PFSK-1 (cell line): ENCODE results near the gene KLHL42.

Experiments
- FOXP2 ChIP-seq: optimal IDR thresholded peaks from 2 replicates; pipeline ENCODE3; 2011; ENCODE audit warnings: borderline replicate concordance, control low read depth, inconsistent platforms; ENCODE audit not compliant: insufficient read depth; ENCODE audit errors: extremely low read length, extremely low read depth
- POLR2AphosphoS5 ChIP-seq: IDR thresholded peaks from 2 replicates; pipeline ENCODE4 v1.6.1; 2012; ENCODE audit warnings: low read depth, mild to moderate bottlenecking, control low read depth, low read length, moderate library complexity
- SIN3A ChIP-seq: IDR thresholded peaks from 2 replicates; pipeline ENCODE4 v1.6.1; 2012; ENCODE audit warnings: mild to moderate bottlenecking, low read length, moderate library complexity, borderline replicate concordance; ENCODE audit not compliant: insufficient read depth
- TAF1 ChIP-seq: IDR thresholded peaks from 2 replicates; pipeline ENCODE4 v1.6.1; 2012; ENCODE audit warnings: low read length, control low read depth, borderline replicate concordance; ENCODE audit not compliant: insufficient read depth
- TF ChIP-seq, protein P1 (sequence below), 2 experiments: IDR thresholded peaks; 2 replicates each; pipeline versions ENCODE4 v1.6.1 to v1.8.0; 2011 to 2012; ENCODE audit warnings: low read depth in 2 of 2, low read length in 2 of 2, control low read depth in 1 of 2, inconsistent platforms in 1 of 2, mild to moderate bottlenecking in 1 of 2, moderate library complexity in 1 of 2; ENCODE audit not compliant: insufficient read depth in 1 of 2

The KLHL42 gene

GRCh38 chr12:27844366-27845090 is 64.5 kb downstream of the KLHL42 start:
- TF ChIP-seq TAF1 (no peak), SIN3A (no peak), FOXP2 (no peak), POLR2AphosphoS5 (no peak)
- TF ChIP-seq, protein P1, sequence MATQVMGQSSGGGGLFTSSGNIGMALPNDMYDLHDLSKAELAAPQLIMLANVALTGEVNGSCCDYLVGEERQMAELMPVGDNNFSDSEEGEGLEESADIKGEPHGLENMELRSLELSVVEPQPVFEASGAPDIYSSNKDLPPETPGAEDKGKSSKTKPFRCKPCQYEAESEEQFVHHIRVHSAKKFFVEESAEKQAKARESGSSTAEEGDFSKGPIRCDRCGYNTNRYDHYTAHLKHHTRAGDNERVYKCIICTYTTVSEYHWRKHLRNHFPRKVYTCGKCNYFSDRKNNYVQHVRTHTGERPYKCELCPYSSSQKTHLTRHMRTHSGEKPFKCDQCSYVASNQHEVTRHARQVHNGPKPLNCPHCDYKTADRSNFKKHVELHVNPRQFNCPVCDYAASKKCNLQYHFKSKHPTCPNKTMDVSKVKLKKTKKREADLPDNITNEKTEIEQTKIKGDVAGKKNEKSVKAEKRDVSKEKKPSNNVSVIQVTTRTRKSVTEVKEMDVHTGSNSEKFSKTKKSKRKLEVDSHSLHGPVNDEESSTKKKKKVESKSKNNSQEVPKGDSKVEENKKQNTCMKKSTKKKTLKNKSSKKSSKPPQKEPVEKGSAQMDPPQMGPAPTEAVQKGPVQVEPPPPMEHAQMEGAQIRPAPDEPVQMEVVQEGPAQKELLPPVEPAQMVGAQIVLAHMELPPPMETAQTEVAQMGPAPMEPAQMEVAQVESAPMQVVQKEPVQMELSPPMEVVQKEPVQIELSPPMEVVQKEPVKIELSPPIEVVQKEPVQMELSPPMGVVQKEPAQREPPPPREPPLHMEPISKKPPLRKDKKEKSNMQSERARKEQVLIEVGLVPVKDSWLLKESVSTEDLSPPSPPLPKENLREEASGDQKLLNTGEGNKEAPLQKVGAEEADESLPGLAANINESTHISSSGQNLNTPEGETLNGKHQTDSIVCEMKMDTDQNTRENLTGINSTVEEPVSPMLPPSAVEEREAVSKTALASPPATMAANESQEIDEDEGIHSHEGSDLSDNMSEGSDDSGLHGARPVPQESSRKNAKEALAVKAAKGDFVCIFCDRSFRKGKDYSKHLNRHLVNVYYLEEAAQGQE (IDR thresholded peaks at IDR 0.05; ENCODE audit: insufficient read depth in 1 of 2, low read depth in 2 of 2, low read length in 2 of 2), result no peak

- TF ChIP-seq, protein P1 (IDR thresholded peaks at IDR 0.05; ENCODE audit: insufficient read depth in 1 of 2, low read depth in 2 of 2, low read length in 2 of 2), result no peak
- TF ChIP-seq FOXP2 (no peak), POLR2AphosphoS5 (no peak), TAF1 (no peak), SIN3A (no peak)
Observed at GRCh38 chr12:27845187-27845586, 65.2 kb downstream of the KLHL42 start.

GRCh38 chr12:27851311-27851710 is 71.3 kb downstream of the KLHL42 start:
- TF ChIP-seq TAF1 (no peak), FOXP2 (no peak), SIN3A (no peak), POLR2AphosphoS5 (no peak)
- TF ChIP-seq, protein P1 (IDR thresholded peaks at IDR 0.05; ENCODE audit: insufficient read depth in 1 of 2, low read depth in 2 of 2, low read length in 2 of 2), result no peak

DNA sequence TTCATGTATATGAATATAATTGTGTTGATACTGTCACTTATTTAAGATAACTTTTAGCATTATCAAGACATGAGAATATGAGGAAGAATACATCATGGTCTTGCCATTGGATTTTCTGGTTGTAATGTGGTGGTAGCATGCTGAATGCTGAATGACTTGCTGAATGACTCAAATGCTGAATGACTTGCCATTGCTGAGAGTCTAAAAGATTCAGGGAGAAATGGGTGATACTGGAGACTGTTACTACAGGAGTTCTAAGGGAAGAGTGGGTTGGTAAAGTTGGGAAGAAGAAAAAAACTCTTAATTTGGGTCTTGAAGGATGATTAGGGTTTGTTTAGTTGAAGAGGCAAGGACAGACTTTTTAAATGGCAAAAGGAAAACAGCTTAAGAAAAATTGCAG is 72.1 kb downstream of the KLHL42 start:
- TF ChIP-seq TAF1 (no peak), FOXP2 (no peak), POLR2AphosphoS5 (no peak), SIN3A (no peak)
- TF ChIP-seq, protein P1 (IDR thresholded peaks at IDR 0.05; ENCODE audit: insufficient read depth in 1 of 2, low read depth in 2 of 2, low read length in 2 of 2), result no peak
